Sigmoid colon (tissue), 7 donors: ENCODE data around the gene RPL19. TPM values are rescaled to one million over a fixed set of nuclear protein-coding genes. Genes with fewer than 3 reads are reported as not detected.

Experiments
- DNase-seq: peaks from one replicate; pipeline ENCODE4 v3.0.0-alpha.2; 2019
- H3K27ac ChIP-seq, 4 donors: fragments of 200-600 bp; sonication (generic); one replicate each; pipeline ENCODE4 v1.5.1; 2016 to 2019; ENCODE audit warnings: mild to moderate bottlenecking in 1 of 4
- H3K27me3 ChIP-seq, 3 donors: fragments of 200-600 bp; sonication (generic); one replicate each; pipeline ENCODE4 v1.5.1; 2019; ENCODE audit warnings: mild to moderate bottlenecking in 1 of 3
- H3K36me3 ChIP-seq, 4 donors: fragments of 200-600 bp; sonication (generic); one replicate each; pipeline ENCODE4 v1.5.1; 2016 to 2019
- H3K4me1 ChIP-seq, 4 donors: fragments of 200-600 bp; sonication (generic); one replicate each; pipeline ENCODE4 v1.5.1; 2017 to 2019
- H3K4me3 ChIP-seq, 4 donors: fragments of 200-600 bp; sonication (generic); one replicate each; pipeline ENCODE4 v1.5.1; 2017 to 2019; ENCODE audit warnings: mild to moderate bottlenecking in 2 of 4, moderate library complexity in 1 of 4
- H3K9me3 ChIP-seq, 4 donors: fragments of 200-600 bp in 3 of 4; sonication (generic) in 3 of 4; one replicate each; pipeline versions ENCODE4 v1.5.1 to v1.6.1; 2013 to 2019
- EP300 ChIP-seq, 4 donors: sonication (generic); formaldehyde crosslinking; IDR thresholded peaks; one replicate each; pipeline ENCODE4 v1.6.1; 2017; ENCODE audit warnings: antibody characterized with exemption in 4 of 4
- POLR2A ChIP-seq, 2 donors: fragments of 450-650 bp; IDR thresholded peaks; one replicate each; pipeline ENCODE4 v1.6.1; 2016; ENCODE audit warnings: antibody characterized with exemption in 2 of 2, mild to moderate bottlenecking in 2 of 2, moderate library complexity in 2 of 2
- POLR2AphosphoS5 ChIP-seq, 4 donors: sonication (generic); formaldehyde crosslinking; IDR thresholded peaks; one replicate each; pipeline ENCODE4 v1.6.1; 2017; ENCODE audit warnings: antibody characterized with exemption in 4 of 4
- WGBS, 2 donors: extraction: QIAGEN DNeasy Blood & Tissue Kit; methylation state at CpG; one replicate each; pipeline ENCODE4 v1.1.7; 2013; 5-methylcytosine and 5-hydroxymethylcytosine counted together
- intact Hi-C: fragments of 100-400 bp; cut with DNase I; formaldehyde crosslinking; loops from one replicate; pipeline ENCODE4 v1.15.1; 2023
- polyA plus RNA-seq, 3 donors: library from polyadenylated mRNA; stranded (reverse); fragments of 200-250 nt; gene quantifications; one replicate each; pipeline ENCODE4 v1.2.3, GENCODE V29; 2013
- total RNA-seq, 4 donors: library from RNA; depleted of rRNA; stranded (reverse); fragments of >200 nt; gene quantifications; one replicate each; pipeline ENCODE4 v1.1.0, GENCODE V29; 2016
- TF ChIP-seq, protein P1 (sequence below), 4 experiments: fragments of 450-650 bp in 3 of 4; fragments of 200-600 bp in 1 of 4; IDR thresholded peaks; one replicate each; pipeline ENCODE4 v1.5.1; 2016 to 2019; ENCODE audit warnings: antibody characterized with exemption in 4 of 4, mild to moderate bottlenecking in 3 of 4, moderate library complexity in 2 of 4
- donor health status: healthy with polysubstance abuse.
- donor health status: Bipolar disorder and iron deficiency.
- donor health status: healthy.

The RPL19 gene
- total and polyA plus RNA-seq, 7 donors, result 2,689 to 4,685 (median 3,919) TPM

DNA sequence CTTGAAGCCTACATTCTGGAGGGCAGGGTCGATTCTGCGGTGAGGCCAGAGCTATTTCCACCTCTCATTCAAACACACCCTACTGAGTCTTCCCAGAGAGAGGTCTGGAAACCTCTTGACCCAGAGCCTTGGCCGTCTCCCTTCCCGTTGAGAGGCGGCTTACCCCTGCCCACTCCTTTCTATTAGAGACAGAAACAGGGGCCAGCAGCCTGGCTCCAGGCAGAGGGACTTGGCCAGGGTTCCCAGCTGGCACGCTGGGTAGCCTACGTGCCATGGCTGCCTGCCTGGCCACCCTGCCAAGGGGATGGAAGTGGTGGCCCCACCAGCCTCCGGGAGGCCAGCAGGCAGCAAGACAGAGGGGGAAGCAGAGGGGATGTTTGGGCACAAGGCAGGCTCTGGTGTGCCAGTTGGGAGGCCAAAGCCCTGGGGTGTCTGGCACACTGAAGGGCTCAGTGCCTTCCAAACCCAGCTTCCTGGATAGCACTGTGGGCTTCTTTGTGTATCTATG lies 19.6 kb downstream of the RPL19 start:
- Histone ChIP-seq H3K9me3 (no peaks in the 10 kb centered on the region), H3K36me3 (no peaks in the 10 kb centered on the region), H3K27me3 (peaks cover 3 to 35% (median 10%) of the 10 kb centered on the region in 3 donors), H3K4me1 (peaks cover 0 to 2% (median 2%) of the 10 kb centered on the region in 4 donors), H3K27ac (no peak overlapping the region), H3K4me3 (no peak overlapping the region)
- DNase-seq, result no peak
- TF ChIP-seq, protein P1, sequence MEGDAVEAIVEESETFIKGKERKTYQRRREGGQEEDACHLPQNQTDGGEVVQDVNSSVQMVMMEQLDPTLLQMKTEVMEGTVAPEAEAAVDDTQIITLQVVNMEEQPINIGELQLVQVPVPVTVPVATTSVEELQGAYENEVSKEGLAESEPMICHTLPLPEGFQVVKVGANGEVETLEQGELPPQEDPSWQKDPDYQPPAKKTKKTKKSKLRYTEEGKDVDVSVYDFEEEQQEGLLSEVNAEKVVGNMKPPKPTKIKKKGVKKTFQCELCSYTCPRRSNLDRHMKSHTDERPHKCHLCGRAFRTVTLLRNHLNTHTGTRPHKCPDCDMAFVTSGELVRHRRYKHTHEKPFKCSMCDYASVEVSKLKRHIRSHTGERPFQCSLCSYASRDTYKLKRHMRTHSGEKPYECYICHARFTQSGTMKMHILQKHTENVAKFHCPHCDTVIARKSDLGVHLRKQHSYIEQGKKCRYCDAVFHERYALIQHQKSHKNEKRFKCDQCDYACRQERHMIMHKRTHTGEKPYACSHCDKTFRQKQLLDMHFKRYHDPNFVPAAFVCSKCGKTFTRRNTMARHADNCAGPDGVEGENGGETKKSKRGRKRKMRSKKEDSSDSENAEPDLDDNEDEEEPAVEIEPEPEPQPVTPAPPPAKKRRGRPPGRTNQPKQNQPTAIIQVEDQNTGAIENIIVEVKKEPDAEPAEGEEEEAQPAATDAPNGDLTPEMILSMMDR (IDR thresholded peaks at IDR 0.05), result no peak
- TF ChIP-seq EP300 (IDR thresholded peaks at IDR 0.05), result no peak
- no peak for TF ChIP-seq POLR2A (IDR thresholded peaks at IDR 0.05)
- TF ChIP-seq POLR2AphosphoS5 (IDR thresholded peaks at IDR 0.05), result no peak
- WGBS, 2 donors, result 72 to 75% methylated on average over 8 of the region's 8 CpGs
- intact Hi-C loops, result no loop called here

DNA sequence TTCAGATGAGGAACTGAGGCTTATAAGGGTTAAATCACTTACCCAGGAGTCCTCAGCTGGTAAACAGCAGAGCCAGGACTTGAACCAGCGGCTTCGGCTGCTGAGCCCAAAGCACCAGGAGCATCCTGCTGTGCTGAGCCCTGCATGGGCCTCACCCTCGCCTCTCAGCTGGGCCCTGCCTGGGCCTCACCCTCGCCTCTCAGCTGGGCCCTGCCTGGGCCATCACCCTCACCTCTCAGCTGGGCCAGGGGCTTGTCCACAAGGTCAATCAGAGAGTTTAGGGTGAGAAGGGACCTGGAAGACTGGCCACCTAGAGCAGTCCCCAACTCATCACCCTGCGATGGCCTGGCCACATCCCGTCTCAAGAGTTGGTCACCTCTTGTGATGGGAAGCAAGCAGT lies 21.5 kb downstream of the RPL19 start:
- peaks cover 0 to 21% (median 20%) of the 10 kb centered on the region in 4 donors for H3K4me1 ChIP-seq
- no peak for DNase-seq
- H3K9me3 ChIP-seq, result no peaks in the 10 kb centered on the region
- H3K4me3 ChIP-seq, result no peak overlapping the region
- no peak overlapping the region for H3K27ac ChIP-seq
- H3K36me3 ChIP-seq, result no peaks in the 10 kb centered on the region
- intact Hi-C loops, result no loop called here
- H3K27me3 ChIP-seq, result peaks cover 21 to 43% (median 24%) of the 10 kb centered on the region in 3 donors
- 89 to 93% methylated on average over 6 of the region's 6 CpGs for WGBS, 2 donors
- TF ChIP-seq EP300 (IDR thresholded peaks at IDR 0.05), result no peak
- TF ChIP-seq, protein P1 (IDR thresholded peaks at IDR 0.05), result no peak
- no peak for TF ChIP-seq POLR2AphosphoS5 (IDR thresholded peaks at IDR 0.05)
- TF ChIP-seq POLR2A (IDR thresholded peaks at IDR 0.05), result no peak

DNA sequence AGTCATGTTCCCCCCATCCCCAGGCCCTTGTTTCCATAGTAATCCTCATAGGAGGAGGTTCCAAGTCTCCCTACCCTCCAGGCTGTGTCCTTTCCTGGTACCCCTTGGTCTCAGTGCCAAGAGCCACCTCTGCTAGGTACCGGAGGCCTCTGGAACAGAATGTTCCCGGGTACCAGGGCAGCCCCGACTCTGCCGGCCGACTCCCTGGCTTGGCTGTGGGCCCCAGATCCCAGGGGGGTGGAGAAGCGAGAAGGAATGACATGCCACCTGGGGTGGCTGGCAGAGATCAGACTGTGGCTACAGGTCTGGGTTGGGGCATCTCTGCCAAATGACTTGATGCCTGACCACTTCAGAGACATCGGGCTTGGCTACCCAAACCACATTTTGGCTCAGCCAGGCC lies 22.1 kb downstream of the RPL19 start:
- intact Hi-C loops, result no loop called here
- no peak overlapping the region for H3K27ac ChIP-seq
- WGBS, 2 donors, result 74 to 88% methylated on average over 7 of the region's 7 CpGs
- H3K27me3 ChIP-seq, result peaks cover 22 to 44% (median 27%) of the 10 kb centered on the region in 3 donors
- TF ChIP-seq, protein P1 (IDR thresholded peaks at IDR 0.05), result no peak
- TF ChIP-seq POLR2AphosphoS5 (IDR thresholded peaks at IDR 0.05) (no peak), EP300 (IDR thresholded peaks at IDR 0.05) (no peak), POLR2A (IDR thresholded peaks at IDR 0.05) (no peak)
- no peak for DNase-seq
- H3K4me1 ChIP-seq, result peaks cover 0 to 22% (median 20%) of the 10 kb centered on the region in 4 donors
- H3K9me3 ChIP-seq, result no peaks in the 10 kb centered on the region
- H3K4me3 ChIP-seq, result no peak overlapping the region
- H3K36me3 ChIP-seq, result no peaks in the 10 kb centered on the region

DNA sequence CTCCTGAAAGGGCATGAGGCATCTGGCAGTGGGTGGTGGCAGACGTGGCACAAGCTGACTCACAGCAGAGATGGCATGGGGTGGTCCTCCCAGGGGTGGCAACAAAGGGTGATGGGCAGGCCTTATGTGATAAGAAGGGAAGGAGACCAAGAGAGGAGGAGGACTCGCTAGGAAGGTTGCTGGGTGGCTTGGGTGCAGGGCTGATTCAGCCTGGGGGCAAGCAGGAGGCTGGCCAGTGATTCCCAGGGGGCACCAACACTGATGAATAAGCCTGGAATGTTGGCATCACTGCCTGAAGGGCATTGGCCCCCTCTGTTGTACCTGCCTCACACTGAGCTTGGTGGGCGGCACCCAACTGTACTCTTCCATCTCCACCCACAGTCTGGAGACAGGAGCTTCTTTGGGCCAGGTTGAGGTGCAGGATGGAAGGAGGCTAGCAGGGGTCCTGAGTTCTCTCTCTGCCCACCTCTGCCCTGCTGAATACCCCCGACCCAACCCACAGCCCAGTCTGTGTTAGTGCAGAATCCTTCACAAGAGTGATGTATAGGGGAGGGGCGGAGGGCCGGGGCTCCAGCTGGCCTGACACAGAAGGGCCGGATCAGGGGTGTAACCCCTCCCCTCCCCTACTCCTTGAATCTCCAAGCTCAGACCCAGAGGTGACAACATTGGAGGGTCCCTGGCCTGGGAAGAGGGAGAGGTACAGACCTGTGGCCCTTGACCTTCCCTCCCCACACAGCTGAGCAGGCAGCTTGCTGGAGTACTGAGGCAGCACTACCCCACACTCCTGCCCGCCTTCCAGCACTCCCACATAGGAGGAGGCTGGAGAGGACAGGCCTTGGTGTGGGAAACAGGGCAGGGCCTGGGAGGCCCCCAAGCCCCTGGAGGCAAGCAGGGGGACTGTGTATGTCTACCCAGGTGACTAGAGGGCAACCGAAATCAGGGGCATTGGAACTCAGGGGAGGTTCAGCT lies 23.1 kb downstream of the RPL19 start:
- intact Hi-C loops, result no loop called here
- Histone ChIP-seq H3K4me1 (peaks cover 0 to 22% (median 20%) of the 10 kb centered on the region in 4 donors), H3K36me3 (no peaks in the 10 kb centered on the region), H3K4me3 (no peak overlapping the region), H3K27me3 (peaks cover 22 to 44% (median 37%) of the 10 kb centered on the region in 3 donors), H3K9me3 (no peaks in the 10 kb centered on the region), H3K27ac (no peak overlapping the region)
- 75 to 80% methylated on average over 9 of the region's 9 CpGs for whole genome bisulfite sequencing, 2 donors
- DNase-seq, result no peak
- TF ChIP-seq, protein P1 (IDR thresholded peaks at IDR 0.05), result no peak
- TF ChIP-seq POLR2A (IDR thresholded peaks at IDR 0.05) (no peak), EP300 (IDR thresholded peaks at IDR 0.05) (no peak), POLR2AphosphoS5 (IDR thresholded peaks at IDR 0.05) (no peak)
